ENCODE measurements around the gene CST4.
"Not testable (repeated sequence)": the region's sequence is repeated elsewhere in the genome, so short reads cannot be mapped to it uniquely, and the experiment has no call there.

Gene CST4

DNA sequence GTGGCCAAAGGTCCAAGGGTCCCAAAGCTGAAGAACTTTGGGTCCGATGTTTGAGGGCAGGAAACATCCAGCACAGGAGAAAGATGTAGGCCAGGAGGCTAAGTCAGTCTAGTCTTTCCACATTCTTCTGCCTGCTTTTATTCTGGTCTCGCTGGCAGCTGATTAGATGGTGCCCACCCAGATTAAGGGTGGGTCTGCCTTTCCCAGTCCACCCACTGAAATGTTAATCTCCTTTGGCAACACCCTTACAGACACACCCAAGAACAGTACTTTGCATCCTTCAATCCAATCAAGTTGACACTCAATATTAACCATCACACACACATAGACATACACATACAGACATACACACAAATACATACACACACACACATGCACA lies 29.2 kb downstream of the CST4 start:
- not testable (repeated sequence) for DNase-seq

DNA sequence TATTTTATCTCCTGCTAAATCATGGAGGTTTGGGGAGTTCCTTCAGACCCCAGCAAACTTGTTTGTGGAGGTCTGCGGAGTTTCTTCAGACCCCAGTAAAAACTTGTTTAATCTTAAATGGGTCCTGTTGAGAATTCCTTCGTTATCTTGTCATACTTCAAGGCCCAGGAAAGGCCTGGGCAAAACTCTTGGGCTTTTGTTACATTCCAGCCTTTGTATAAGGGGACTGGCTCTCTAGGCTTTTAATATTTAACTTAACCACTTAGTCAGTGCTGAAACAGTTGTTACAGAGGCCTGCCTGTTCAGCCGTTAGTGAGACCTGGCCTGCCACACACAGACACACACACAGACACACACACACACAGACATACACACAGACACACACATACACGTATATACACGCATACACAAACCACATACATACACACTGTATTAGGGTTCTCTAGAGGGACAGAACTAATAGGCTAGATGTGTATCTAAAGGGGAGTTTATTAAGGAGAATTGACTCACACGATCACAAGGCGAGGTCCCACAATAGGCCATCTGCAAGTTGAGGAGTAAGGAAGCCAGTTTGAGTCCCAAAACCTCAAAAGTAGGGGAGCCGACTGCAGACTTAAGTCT lies 29.7 kb downstream of the CST4 start:
- DNase-seq = no peak

DNA sequence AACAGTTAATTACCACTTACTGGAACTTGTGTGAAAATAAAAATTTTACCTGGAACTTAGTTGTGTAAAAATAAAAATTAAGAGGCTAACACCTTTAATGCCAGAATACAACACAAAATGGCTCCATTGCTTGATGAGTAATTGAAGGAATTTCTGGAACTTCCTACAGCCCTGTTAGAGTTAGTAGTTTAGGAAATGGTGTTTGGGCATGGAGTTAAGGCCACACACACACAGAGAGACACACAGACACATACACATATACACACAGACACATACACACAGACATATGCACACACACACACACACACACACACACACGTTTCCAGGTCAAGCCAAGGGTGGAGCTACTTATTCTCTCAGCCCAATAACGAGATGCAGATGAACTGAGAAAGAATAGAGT lies 30.5 kb downstream of the CST4 start:
- no peak for DNase-seq

DNA sequence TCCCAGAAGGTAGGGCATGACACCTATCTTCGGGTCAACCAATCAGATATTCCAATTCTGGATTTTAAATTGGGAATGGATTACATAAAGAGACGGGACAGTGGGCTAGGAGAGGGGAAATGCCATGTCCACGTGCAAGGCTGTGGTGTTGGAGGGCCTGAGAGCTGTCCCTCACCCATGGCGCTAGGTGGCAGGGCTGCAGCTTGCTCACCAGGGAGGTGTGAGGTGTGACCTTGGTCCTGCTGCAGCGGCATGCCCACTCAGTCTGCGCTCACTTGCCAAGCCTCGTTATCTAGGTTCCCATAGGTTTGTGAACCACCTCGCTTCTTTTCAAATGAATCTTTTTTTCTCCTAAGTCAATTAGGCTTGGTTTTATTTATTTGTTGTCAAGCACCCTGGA lies 31.6 kb downstream of the CST4 start:
- DNase-seq = no peak

- DNase-seq = no peak
Measured at GRCh38 chr20:23656372-23656771, 32.5 kb downstream of the CST4 start.

DNA sequence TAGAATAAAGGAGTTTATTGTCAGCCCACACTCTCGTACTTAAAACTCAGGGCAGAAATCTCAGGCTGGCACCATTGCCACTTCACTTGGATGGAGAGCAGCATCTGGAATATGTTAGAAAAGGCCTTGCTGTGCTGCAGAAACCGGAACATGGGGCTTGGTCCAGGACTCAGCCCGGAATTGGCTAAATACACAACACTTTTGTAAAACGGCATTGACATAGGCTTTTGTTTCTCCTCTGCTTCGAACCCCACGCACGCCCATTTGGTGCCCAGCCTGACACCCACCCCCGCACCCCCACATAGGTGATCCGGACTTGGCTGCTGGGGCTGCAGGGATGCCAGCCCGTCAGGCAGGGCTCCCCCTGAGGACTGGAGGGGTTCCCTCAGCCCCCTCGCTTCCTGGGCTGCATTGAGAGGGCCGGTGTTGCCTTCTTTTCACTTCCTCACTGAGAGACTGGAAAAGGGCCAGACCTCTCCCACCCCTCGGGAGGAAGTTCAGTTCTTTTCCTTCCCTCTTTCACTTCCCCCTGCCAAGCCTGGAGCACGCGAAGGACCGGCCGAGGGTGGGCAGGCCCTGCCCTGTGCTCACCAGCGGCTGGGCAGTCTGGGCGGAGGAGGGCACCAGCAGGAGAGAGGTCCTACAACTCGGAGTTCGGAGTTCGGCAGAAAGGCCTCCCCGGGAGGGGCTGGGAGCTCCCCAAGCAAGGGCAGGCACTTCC lies 33.2 kb downstream of the CST4 start:
- no peak for DNase-seq

GRCh38 chr20:23654717-23655116 lies 34.1 kb downstream of the CST4 start:
- no peak for DNase-seq

- no peak for DNase-seq
Measured at GRCh38 chr20:23654000-23654399, 34.8 kb downstream of the CST4 start.

GRCh38 chr20:23653400-23653938 lies 35.4 kb downstream of the CST4 start:
- DNase-seq = no peak

DNA sequence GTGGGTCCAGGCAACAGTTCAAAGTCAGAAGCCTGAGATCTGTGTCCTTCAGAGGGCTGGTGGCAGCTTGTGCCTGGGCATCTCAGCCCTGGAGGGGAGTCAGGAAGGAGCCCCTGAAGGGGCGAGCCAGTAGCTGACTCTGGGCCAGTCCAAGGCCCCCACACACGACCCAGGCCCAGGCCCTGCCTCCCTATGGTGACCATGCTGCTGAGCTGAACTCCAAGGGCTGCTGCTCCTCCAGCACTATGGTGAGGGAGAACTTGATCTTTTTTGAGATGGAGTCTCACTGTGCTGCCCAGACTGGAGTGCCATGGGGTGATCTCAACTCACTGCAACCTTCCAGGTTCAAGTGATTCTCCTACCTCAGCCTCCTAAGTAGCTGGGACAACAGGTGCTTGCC lies 35.9 kb downstream of the CST4 start:
- DNase-seq = no peak

DNA sequence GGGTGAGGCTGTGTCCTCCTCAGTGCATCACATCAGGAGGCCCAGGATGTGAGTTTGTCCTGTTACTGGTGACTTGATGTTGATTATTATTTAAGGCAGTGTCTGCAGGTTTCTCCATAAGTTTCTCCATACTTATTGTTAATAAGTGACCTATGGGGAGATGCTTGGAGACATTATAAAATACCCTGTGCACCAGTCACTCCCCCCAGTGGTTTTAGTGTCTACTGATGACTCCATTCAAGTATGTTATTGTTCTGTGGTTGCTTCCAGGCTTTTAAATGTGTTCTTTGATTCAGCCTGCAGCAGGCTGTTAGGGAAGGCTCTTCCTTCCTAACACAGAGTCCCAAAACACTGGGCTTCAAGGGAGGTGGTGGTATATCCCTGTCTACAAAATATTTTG lies 36.5 kb downstream of the CST4 start:
- DNase-seq = no peak

DNA sequence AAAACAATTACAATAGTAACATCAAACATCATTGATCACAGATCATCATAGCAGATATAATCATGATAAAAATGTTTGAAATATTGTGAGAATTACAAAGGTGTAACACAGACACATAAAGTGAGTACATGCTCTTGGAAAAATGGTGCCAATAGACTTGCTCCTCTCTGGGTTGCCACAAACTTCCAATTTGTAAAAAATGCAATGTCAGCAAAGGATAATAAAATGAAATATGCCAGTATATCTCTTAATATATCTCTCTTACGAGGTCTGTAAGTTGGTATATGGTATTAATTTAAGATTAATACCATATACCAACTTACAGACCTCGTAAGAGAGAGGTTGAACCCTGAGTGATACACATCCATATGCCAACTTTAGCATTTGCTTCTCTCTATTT lies 37.7 kb downstream of the CST4 start:
- DNase-seq = no peak

GRCh38 chr20:23649830-23650417 lies 38.9 kb downstream of the CST4 start:
- DNase-seq = no peak

GRCh38 chr20:23649242-23649641 lies 39.6 kb downstream of the CST4 start:
- no peak for DNase-seq

DNA sequence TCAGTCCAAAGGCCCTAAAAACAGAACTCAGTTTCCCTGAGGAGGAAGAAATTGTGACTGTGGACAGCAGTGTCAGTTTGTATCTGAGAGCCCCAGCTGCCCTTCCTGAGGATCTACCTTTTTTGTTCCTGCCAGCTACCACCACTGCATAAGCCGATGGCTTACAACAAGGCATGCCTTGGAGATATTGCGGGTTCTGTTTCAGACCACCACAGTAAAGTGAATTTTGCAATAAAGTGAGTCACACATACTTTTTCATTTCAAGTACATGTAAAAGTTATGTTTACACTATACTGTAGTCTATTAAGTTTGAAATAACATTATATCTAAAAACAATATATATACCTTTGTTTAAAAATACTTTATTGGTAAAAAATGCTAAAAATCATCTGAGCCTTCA lies 41.5 kb downstream of the CST4 start:
- DNase-seq = no peak

GRCh38 chr20:23646106-23646873 lies 42.5 kb downstream of the CST4 start:
- DNase-seq = no peak

DNA sequence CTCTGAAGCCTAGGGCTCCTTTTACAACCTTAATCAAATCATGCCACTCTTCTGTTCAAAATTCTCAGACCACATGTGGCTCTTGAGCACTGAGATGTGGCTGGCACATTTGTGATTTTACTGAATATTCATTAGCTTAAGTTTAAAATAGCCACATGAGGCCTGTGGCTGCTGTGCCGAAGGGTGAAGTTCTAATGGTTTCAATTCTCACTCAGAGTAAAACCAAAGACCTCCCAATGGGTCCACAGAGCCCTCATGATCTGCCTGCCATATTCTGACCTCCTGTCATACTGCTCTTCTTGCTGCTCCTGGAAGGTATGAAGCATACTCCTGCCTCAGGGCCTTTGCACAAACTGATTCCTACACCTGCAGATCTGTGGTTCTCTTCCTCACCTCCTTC lies 43.3 kb downstream of the CST4 start:
- DNase-seq = no peak

- DNase-seq = no peak
Measured at GRCh38 chr20:23644164-23644563, 44.7 kb downstream of the CST4 start.

DNA sequence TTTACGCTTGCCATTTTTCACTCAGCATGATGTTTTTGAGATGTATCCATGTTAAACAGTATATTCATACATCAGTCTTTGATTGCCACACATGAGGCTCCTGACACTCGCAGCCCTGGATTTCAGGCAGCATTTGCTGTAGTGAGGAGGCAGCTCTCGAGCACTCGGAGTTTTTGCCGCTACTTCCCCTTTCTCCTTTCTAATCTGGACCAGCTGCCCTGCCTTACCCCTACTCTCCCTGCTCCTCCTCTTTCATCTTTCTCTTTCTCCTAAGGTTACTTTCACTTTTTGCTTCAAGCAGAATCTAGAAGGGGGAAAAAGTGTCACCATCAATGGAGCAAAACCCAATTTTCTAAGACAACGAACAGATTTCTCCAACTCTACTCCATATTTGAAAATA lies 45.2 kb downstream of the CST4 start:
- no peak for DNase-seq

DNA sequence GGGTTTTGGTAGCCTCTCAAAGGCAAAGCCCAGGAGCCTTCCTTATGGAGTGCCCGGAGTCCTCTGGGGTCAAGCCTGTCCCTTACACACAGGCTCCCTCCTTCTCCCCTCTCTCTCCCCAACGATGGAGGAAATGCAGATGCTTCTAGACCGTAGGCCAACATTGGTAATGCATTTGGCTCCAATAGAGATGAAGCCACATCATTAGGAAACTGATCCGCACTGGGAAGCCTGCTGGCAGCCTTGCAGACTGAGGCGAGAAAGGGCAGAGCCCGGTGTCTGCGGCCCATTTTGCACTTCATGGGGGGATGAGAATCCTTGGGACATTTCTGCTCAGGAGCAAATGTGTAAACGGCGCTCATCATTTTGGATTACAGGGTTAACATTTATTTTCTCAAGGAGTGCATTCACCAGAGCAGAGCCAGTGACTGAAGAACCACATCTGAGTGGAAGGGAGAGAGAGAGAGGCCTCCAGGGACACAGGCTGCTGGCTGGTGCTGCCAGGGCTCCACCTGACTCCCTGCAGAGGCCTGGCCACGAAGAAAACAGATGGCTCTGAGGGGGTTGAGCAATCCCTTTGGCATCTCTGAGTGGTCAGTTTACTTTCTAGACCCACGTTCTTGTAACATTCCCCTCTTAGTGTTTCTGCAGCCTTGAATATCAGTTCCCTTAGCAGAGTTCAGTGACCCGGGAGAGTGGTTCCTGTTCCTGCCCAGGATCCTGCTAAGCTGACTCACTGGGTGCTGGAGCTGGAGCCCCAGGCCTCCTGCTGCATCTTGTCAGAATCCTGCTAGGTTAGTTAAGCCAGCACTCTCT lies 46.7 kb downstream of the CST4 start:
- no peak for DNase-seq

- no peak for DNase-seq
Measured at GRCh38 chr20:23640671-23641667, 47.9 kb downstream of the CST4 start.
